Measurements from ENCODE around the gene SHISAL1.

GRCh38 chr22:44314425-44315067 is 1.8 kb upstream of the SHISAL1 start:
- TF ChIP-seq CTCF (IDR thresholded peaks at IDR 0.05) (no peak), POLR2A (IDR thresholded peaks at IDR 0.05) (no peak), EP300 (IDR thresholded peaks at IDR 0.05) (no peak)
